Measurements from ENCODE around the gene HOXD11. TPM values are rescaled to one million over a fixed set of nuclear protein-coding genes. Genes with fewer than 3 reads are reported as not detected.

The HOXD11 gene
- total and polyA plus RNA-seq, 2 of the 13 experiments (the other 11 are each of a cell fraction or from before 2014, with no cell fraction given) = not detected

DNA sequence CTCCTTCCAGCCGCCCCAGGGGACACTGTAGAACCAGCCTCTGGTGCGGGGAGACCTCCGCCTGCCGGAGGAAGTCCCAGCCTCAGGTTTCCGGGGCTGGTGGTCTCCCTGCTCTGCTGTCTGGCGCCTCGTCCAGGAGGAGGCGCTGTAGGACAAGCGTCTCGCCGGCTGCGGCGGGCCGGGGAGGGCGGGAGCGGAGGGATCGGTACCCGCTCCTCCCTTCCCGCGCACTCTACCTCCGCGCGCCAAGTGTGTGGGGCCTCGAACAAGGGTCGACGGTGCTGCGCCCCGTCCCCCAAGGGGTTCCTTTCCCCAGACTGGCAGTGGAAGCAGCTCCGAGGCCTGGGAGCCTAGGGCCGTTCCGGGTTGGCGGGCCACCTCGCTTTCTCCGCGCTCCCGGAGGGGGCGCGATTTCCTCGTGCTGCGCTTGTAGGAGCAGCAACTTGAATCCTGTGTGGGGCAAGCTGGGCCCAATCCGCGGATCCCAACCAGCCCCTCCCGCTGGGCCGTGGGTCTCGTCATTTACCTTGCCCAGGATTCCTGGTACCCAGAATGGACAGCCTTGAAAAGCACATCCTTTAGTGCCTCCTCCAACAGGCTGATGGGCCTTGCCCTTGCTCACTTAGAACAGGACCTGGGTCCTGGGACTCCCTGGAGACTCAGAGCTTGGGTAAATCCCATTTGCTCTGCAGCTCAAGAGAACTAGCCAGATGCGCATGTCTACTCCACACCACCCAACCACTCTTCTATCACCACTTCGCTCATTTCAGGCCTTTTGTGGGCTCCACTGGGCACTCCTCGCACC is 33.6 kb downstream of the HOXD11 start (continued):
- TF ChIP-seq, protein P1, sequence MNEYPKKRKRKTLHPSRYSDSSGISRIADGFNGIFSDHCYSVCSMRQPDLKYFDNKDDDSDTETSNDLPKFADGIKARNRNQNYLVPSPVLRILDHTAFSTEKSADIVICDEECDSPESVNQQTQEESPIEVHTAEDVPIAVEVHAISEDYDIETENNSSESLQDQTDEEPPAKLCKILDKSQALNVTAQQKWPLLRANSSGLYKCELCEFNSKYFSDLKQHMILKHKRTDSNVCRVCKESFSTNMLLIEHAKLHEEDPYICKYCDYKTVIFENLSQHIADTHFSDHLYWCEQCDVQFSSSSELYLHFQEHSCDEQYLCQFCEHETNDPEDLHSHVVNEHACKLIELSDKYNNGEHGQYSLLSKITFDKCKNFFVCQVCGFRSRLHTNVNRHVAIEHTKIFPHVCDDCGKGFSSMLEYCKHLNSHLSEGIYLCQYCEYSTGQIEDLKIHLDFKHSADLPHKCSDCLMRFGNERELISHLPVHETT (CRISPR knock-in tag; conservative IDR thresholded peaks at IDR 0.05) = no peak; the same call in 1 of the 2 replicates
- TF ChIP-seq ZNF460 (CRISPR knock-in tag; IDR thresholded peaks at IDR 0.05; ENCODE audit: borderline replicate concordance) = no peak
- TF ChIP-seq, protein P2, sequence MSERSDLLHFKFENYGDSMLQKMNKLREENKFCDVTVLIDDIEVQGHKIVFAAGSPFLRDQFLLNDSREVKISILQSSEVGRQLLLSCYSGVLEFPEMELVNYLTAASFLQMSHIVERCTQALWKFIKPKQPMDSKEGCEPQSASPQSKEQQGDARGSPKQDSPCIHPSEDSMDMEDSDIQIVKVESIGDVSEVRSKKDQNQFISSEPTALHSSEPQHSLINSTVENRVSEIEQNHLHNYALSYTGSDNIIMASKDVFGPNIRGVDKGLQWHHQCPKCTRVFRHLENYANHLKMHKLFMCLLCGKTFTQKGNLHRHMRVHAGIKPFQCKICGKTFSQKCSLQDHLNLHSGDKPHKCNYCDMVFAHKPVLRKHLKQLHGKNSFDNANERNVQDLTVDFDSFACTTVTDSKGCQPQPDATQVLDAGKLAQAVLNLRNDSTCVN (CRISPR knock-in tag; IDR thresholded peaks at IDR 0.05; ENCODE audit: borderline replicate concordance) = no peak; the same call in 1 of the 2 replicates
- TF ChIP-seq ZNF256 (CRISPR knock-in tag; conservative IDR thresholded peaks at IDR 0.05) = no peak
- TF ChIP-seq, protein P3, sequence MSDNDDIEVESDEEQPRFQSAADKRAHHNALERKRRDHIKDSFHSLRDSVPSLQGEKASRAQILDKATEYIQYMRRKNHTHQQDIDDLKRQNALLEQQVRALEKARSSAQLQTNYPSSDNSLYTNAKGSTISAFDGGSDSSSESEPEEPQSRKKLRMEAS (IDR thresholded peaks at IDR 0.05) = peak; percentile 89
- no peak for TF ChIP-seq ZNF570 (CRISPR knock-in tag; IDR thresholded peaks at IDR 0.05; ENCODE audit: borderline replicate concordance)
- TF ChIP-seq ZNF616 (CRISPR knock-in tag; IDR thresholded peaks at IDR 0.05; ENCODE audit: low read depth) = no peak
- TF ChIP-seq EHMT2 (IDR thresholded peaks at IDR 0.05; ENCODE audit: borderline replicate concordance, low read depth, low read length) = no peak
- peak; percentile 57; the same call in 1 of the 2 replicates for TF ChIP-seq RXRB (CRISPR knock-in tag; IDR thresholded peaks at IDR 0.05; ENCODE audit: borderline replicate concordance)
- 0 out of 2 replicates have a peak, but pooled peaks have one; percentile 53 for TF ChIP-seq IRX3 (CRISPR knock-in tag; IDR thresholded peaks at IDR 0.05; ENCODE audit: borderline replicate concordance, low read depth)
- TF ChIP-seq ZNF224 (CRISPR knock-in tag; IDR thresholded peaks at IDR 0.05) = peak; percentile 44; the same call in 1 of the 2 replicates
- TF ChIP-seq ELF3 (CRISPR knock-in tag; IDR thresholded peaks at IDR 0.05) = peak; percentile 63
- TF ChIP-seq ZNF672 (CRISPR knock-in tag; IDR thresholded peaks at IDR 0.05) = no peak
- TF ChIP-seq, protein P4, sequence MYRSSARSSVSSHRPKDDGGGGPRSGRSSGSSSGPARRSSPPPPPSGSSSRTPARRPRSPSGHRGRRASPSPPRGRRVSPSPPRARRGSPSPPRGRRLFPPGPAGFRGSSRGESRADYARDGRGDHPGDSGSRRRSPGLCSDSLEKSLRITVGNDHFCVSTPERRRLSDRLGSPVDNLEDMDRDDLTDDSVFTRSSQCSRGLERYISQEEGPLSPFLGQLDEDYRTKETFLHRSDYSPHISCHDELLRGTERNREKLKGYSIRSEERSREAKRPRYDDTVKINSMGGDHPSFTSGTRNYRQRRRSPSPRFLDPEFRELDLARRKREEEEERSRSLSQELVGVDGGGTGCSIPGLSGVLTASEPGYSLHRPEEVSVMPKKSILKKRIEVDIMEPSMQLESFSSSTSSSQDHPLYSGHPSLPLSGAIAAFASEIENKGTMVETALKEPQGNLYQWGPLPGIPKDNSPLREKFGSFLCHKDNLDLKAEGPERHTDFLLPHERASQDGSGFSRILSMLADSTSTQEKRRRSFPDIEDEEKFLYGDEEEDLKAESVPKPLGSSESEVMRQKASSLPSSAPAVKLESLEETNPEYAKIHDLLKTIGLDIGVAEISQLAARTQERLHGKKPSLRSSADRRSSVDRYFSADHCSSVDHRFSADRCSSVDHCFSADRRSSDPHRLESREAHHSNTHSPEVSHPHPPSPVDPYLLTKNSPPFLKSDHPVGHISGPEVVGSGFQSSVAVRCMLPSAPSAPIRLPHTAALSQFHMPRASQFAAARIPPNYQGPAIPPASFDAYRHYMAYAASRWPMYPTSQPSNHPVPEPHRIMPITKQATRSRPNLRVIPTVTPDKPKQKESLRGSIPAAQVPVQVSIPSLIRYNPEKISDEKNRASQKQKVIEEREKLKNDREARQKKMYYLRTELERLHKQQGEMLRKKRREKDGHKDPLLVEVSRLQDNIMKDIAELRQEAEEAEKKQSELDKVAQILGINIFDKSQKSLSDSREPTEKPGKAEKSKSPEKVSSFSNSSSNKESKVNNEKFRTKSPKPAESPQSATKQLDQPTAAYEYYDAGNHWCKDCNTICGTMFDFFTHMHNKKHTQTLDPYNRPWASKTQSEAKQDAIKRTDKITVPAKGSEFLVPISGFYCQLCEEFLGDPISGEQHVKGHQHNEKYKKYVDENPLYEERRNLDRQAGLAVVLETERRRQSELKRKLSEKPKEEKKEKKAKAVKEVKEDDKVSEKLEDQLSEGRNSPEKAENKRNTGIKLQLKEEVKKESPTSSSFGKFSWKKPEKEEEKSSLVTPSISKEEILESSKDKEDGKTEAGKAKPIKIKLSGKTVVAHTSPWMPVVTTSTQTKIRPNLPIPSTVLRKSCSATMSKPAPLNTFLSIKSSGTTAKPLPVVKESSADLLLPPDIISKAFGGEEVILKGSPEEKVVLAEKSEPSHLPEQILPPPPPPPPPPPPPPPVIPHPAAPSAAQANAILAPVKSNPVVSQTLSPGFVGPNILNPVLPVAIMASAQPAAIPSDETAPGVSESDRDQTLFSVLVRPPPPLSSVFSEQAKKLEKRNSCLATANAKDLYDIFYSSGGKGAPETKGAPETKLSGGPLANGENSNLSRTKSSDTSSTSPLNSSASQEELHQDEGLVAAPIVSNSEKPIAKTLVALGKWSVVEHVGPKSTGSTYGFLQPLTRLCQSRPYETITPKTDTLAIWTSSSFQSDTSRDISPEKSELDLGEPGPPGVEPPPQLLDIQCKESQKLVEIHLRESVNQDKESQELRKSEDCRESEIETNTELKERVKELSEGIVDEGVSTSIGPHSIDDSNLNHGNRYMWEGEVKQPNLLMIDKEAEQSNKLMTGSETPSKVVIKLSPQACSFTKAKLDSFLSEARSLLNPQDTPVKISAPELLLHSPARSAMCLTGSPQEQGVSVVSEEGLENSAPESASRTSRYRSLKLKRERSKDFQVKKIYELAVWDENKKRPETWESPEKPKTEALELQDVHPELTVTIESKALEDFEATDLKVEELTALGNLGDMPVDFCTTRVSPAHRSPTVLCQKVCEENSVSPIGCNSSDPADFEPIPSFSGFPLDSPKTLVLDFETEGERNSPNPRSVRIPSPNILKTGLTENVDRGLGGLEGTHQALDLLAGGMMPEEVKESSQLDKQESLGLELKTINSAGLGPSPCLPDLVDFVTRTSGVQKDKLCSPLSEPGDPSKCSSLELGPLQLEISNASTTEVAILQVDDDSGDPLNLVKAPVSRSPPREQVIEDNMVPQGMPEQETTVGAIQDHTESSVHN (CRISPR knock-in tag; IDR thresholded peaks at IDR 0.05) = peak; percentile 72
- peak; percentile 47 for TF ChIP-seq DMAP1 (CRISPR knock-in tag; IDR thresholded peaks at IDR 0.05)
- peak; percentile 59; the same call in 1 of the 2 replicates for TF ChIP-seq ZNF563 (CRISPR knock-in tag; IDR thresholded peaks at IDR 0.05)
